Heart right ventricle (tissue), 16 donors: ENCODE measurements around the gene MGMT. TPM values are rescaled to one million over a fixed set of nuclear protein-coding genes. Genes with fewer than 3 reads are reported as not detected.

ENCODE experiments used
- ATAC-seq, 8 donors: fragments of 200-7000 bp; cut with Tn5 transposase; one replicate each; pipeline ENCODE4 v1.9.1; 2020; ENCODE audit warnings: mild to moderate bottlenecking in 8 of 8, moderate library complexity in 8 of 8, moderate number of reproducible peaks in 1 of 8
- DNase-seq, 2 donors: peaks; one replicate each; pipeline ENCODE4 v3.0.0-alpha.2; 2020
- H3K27ac ChIP-seq, 10 donors: fragments of 200-600 bp; sonication (generic) in 2 of 10; one replicate each; pipeline versions ENCODE4 v1.5.0 to v1.8.0; 2020 to 2022; ENCODE audit warnings: mild to moderate bottlenecking in 3 of 10
- H3K27me3 ChIP-seq, 7 donors: fragments of 200-600 bp; one replicate each; pipeline ENCODE4 v1.8.0; 2021 to 2022; ENCODE audit warnings: mild to moderate bottlenecking in 2 of 7
- H3K36me3 ChIP-seq, 9 donors: fragments of 200-600 bp; sonication (generic) in 1 of 9; one replicate each; pipeline versions ENCODE4 v1.5.0 to v1.8.0; 2020 to 2022; ENCODE audit warnings: mild to moderate bottlenecking in 2 of 9
- H3K4me1 ChIP-seq, 9 donors: fragments of 200-600 bp; sonication (generic) in 1 of 9; one replicate each; pipeline versions ENCODE4 v1.5.0 to v1.8.0; 2020 to 2022; ENCODE audit warnings: mild to moderate bottlenecking in 4 of 9
- H3K4me3 ChIP-seq, 10 donors: fragments of 200-600 bp; sonication (generic) in 2 of 10; one replicate each; pipeline versions ENCODE4 v1.5.0 to v1.8.0; 2020 to 2022; ENCODE audit warnings: mild to moderate bottlenecking in 7 of 10, moderate library complexity in 2 of 10
- H3K9me3 ChIP-seq, 11 donors: fragments of 200-600 bp in 10 of 11; sonication (generic) in 2 of 11; one replicate each; pipeline versions ENCODE4 v1.5.0 to v1.8.0; 2013 to 2022; ENCODE audit warnings: mild to moderate bottlenecking in 2 of 11, control low read depth in 1 of 11, moderate library complexity in 1 of 11
- WGBS, 2 donors: extraction: QIAGEN DNeasy Blood & Tissue Kit; methylation state at CpG; one replicate each; pipeline ENCODE4 v1.1.7; 2013; ENCODE audit warnings: inconsistent platforms in 1 of 2; 5-methylcytosine and 5-hydroxymethylcytosine counted together
- intact Hi-C, 10 donors: fragments of 100-400 bp; cut with DNase I; formaldehyde crosslinking; loops; one replicate each; pipeline versions ENCODE4 v1.11.1 to v1.14.2; 2022
- polyA plus RNA-seq, 2 donors: library from polyadenylated mRNA; stranded (reverse); fragments of 200-250 nt; gene quantifications; one replicate each; pipeline ENCODE4 v1.2.3, GENCODE V29; 2013
- total RNA-seq, 10 donors: library from RNA; stranded (reverse); fragmentation: NEBNext Ultra II Directional in 3 of 10; extraction: Animal tissue kit (Norgen Biotek cat#: 25700) in 3 of 10; gene quantifications; one replicate each; pipeline versions ENCODE4 v1.2.1 to v1.2.4, GENCODE V29; 2021 to 2023
- TF ChIP-seq, protein P1 (sequence below), 9 donors: fragments of 200-600 bp; sonication (generic) in 2 of 9; IDR thresholded peaks; one replicate each; pipeline versions ENCODE4 v1.5.0 to v1.8.0; 2021 to 2022; ENCODE audit warnings: antibody characterized with exemption in 9 of 9, mild to moderate bottlenecking in 5 of 9, moderate library complexity in 1 of 9
- donor health status: Arrhythmogenic right ventricular cardiomyopathy.
- donor health status: ischemic (EF 13 %, LVEDD 7.1; RV severe dilation, severe dysfunction).
- donor health status: healthy with polysubstance abuse.
- donor health status: DM: no; HTN: yes; CAD: no.
- donor health status: DM: no; HTN: no; CAD: no.
- donor health status: ischemic (EF 25% LVEDD 6.9; RV normal size, moderate dysfunction).
- donor health status: ischemic (EF 25% LVEDD 5.7; RV mildly dilated, moderate dysfunction).
- donor health status: healthy.
- donor health status: DM: yes; HTN: yes; CAD: no.
- donor health status: Ischemic cardiomyopathy.
- donor health status: ischemic (EF 35%, LVEDD 5.7; RV mildly dilated, moderate dysfunction).
- donor health status: nonischemic (EF 11% LVEDD 7.7; RV severe dilation, severe dysfunction).
- donor health status: DM: yes; HTN: yes; CAD: no.
- donor health status: PGD.
- donor health status: ischemic (EF 29% LVEDD 5.4; RV normal size, mild dysfunction).
- donor health status: nonischemic (EF 23%, LVEDD 6.1; RV moderate dilation, normal function).

Gene MGMT
- total and polyA plus RNA-seq, 12 donors: 8.4 to 17.8 (median 12.9) TPM

DNA sequence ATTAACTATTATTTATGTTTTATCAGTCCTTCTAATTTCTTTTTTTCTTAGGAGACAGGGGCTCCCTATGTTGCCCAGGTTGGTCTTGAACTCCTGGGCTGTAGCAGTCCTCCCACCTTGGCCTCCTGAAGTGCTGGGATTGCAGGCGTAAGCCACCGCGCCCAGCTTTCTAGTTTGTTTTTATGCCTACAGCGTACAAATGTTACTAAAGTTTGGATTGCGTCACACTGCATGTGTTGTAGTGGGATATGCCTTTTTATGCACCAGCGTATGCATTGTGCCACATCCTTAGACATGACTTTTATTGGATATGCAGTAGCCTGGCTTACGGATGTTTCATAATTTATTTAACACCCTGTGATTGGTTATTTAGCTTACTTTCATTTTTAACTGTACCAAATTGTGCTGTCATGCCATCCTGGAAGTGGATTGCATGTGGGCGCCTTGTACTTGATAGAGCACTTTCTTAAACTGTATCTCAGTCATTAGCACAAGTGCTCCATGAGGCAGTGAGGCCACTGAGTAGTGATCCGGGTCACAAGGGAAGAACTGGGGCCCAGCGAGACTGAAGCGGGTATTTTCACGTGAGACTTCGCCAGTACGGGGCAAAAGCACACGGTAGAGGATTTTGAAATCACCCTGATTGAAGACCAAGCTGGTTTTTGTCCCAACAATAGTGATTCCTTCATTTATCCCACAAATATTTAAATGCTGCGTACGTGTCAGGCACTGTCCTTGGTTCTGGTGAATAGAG lies 165.0 kb downstream of the MGMT start:
- intact Hi-C loops: no loop called here
- ATAC-seq (no peak), DNase-seq (no peak)
- no peak overlapping the region for H3K4me3 ChIP-seq
- H3K27ac ChIP-seq: no peak overlapping the region
- TF ChIP-seq, protein P1, sequence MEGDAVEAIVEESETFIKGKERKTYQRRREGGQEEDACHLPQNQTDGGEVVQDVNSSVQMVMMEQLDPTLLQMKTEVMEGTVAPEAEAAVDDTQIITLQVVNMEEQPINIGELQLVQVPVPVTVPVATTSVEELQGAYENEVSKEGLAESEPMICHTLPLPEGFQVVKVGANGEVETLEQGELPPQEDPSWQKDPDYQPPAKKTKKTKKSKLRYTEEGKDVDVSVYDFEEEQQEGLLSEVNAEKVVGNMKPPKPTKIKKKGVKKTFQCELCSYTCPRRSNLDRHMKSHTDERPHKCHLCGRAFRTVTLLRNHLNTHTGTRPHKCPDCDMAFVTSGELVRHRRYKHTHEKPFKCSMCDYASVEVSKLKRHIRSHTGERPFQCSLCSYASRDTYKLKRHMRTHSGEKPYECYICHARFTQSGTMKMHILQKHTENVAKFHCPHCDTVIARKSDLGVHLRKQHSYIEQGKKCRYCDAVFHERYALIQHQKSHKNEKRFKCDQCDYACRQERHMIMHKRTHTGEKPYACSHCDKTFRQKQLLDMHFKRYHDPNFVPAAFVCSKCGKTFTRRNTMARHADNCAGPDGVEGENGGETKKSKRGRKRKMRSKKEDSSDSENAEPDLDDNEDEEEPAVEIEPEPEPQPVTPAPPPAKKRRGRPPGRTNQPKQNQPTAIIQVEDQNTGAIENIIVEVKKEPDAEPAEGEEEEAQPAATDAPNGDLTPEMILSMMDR (IDR thresholded peaks at IDR 0.05): no peak
- peaks cover 0 to 22% (median 0%) of the 10 kb centered on the region in 11 donors for H3K9me3 ChIP-seq
- peaks cover 0 to 31% (median 25%) of the 10 kb centered on the region in 9 donors for H3K4me1 ChIP-seq
- H3K36me3 ChIP-seq: no peaks in the 10 kb centered on the region
- WGBS, 2 donors: 91% methylated on average over 17 of the region's 17 CpGs
- H3K27me3 ChIP-seq: no peaks in the 10 kb centered on the region

DNA sequence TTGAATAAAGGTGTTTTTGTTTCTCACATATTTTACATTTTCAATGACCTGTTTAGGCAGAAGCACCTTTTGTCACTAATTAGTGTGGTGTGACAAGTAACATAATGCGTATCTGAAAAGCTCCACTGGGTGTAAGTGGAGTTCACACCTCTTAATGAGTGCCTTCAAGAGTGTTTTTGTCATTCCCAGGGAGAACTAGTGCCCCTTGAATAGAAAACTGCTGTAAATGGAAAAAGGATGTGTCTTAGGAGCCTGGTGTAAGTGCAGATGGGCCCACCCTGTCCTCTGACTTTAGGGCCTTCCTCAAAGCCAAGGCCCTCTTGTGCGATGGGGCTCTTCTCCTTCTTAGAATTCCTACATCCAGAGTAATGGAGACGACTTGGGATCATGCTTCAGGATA lies 170.0 kb downstream of the MGMT start:
- WGBS, 2 donors: 91 to 94% methylated on average over 3 of the region's 3 CpGs
- TF ChIP-seq, protein P1 (IDR thresholded peaks at IDR 0.05): no peak
- Histone ChIP-seq H3K4me1 (peaks cover 0 to 10% (median 4%) of the 10 kb centered on the region in 9 donors), H3K4me3 (no peak overlapping the region), H3K9me3 (peaks cover 0 to 22% (median 0%) of the 10 kb centered on the region in 11 donors), H3K27ac (no peak overlapping the region), H3K27me3 (no peaks in the 10 kb centered on the region), H3K36me3 (no peaks in the 10 kb centered on the region)
- ATAC-seq (no peak), DNase-seq (no peak)
- intact Hi-C loops: no loop called here

DNA sequence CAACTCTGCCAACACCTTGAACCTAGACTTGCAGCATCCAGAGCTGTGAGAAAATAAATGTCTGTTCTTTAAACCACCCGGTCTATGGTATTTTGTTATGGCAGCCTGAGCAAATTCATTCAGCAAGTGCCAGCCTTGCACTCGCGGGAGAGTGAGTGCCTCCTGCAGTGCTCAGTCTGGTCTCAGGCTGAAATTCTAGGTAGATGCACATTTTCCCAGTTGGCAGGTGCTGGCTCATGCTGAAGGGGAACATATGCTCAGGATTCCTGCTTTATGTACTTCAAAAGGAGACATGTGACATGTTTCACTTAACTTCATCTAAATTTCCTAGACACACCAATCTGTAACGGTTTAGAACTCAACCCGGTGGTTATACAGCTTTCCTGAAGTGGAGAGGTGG lies 170.8 kb downstream of the MGMT start:
- no peaks in the 10 kb centered on the region for H3K36me3 ChIP-seq
- peaks cover 0 to 22% (median 0%) of the 10 kb centered on the region in 11 donors for H3K9me3 ChIP-seq
- peaks cover 0 to 10% (median 4%) of the 10 kb centered on the region in 9 donors for H3K4me1 ChIP-seq
- DNase-seq (no peak), ATAC-seq (no peak)
- no peak overlapping the region for H3K4me3 ChIP-seq
- no peaks in the 10 kb centered on the region for H3K27me3 ChIP-seq
- H3K27ac ChIP-seq: no peak overlapping the region
- TF ChIP-seq, protein P1 (IDR thresholded peaks at IDR 0.05): no peak
- intact Hi-C loops: no loop called here
- 81 to 85% methylated on average over 5 of the region's 5 CpGs for WGBS, 2 donors

DNA sequence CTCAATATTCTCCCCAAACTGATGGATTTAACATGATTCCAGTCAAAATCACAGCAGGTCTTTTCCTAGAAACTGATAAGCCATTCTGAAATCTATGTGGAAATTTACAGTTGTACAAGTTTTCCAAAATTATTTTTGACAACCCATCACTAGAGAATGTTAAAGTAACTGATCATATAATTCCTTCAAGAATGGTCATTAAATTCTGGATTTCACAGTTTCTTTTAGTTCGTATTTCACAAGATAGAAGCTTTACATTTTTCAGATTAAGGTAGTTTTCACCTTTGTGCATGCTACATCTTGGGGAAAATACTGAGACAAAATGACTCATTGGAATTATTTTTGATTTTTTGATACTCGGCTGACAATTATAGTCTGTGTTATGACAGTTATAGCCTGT lies 174.3 kb downstream of the MGMT start:
- ATAC-seq: no peak

More for the DNA sequence above, 174.3 kb downstream of the MGMT start:
- no peak overlapping the region for H3K4me3 ChIP-seq
- no peaks in the 10 kb centered on the region for H3K27me3 ChIP-seq
- no peak overlapping the region for H3K27ac ChIP-seq
- intact Hi-C loops: no loop called here
- H3K9me3 ChIP-seq: no peaks in the 10 kb centered on the region
- TF ChIP-seq, protein P1 (IDR thresholded peaks at IDR 0.05): no peak
- 97 to 99% methylated on average over 2 of the region's 2 CpGs for WGBS, 2 donors
- DNase-seq: no peak
- H3K4me1 ChIP-seq: peaks cover 0 to 7% (median 0%) of the 10 kb centered on the region in 9 donors
- no peaks in the 10 kb centered on the region for H3K36me3 ChIP-seq
